H1 (cell line): ENCODE results near the gene CAMK2G. TPM values are rescaled to one million over a fixed set of nuclear protein-coding genes. Genes with fewer than 3 reads are reported as not detected.

ENCODE experiments used
- CTCF ChIA-PET: fragments of 300-600 bp; sonication (Branson Sonifier 250); formaldehyde crosslinking; loops from one replicate; lab custom pipeline; 2021; ENCODE audit not compliant: partially characterized antibody; lab: Charles Lee
- POLR2A ChIA-PET: fragments of 300-600 bp; sonication (Branson Sonifier 250); formaldehyde crosslinking; loops from one replicate; lab custom pipeline; 2021; ENCODE audit warnings: inconsistent platforms; ENCODE audit not compliant: partially characterized antibody; lab: Charles Lee
- DNase-seq, 2 experiments: peaks; one replicate each; pipeline versions ENCODE4 v3.0.0 to v3.0.0-alpha.2; 2010 to 2022; ENCODE audit warnings: low spot score in 2 of 2, low read depth in 1 of 2, mixed read lengths in 1 of 2
- FAIRE-seq: peaks from 2 replicates; lab custom pipeline; 2011; peaks lifted over from hg19 to GRCh38; lab: Jason Lieb, UNC
- H2AFZ ChIP-seq: 2 replicates; pipeline ENCODE4 v1.8.1; 2012; ENCODE audit warnings: low read length, inconsistent platforms
- H2AK5ac ChIP-seq: 2 replicates; pipeline ENCODE4 v1.6.1; 2013; ENCODE audit warnings: low read depth, low read length
- H2BK120ac ChIP-seq: replicated peaks from 2 replicates; pipeline ENCODE3; 2013; ENCODE audit warnings: low read depth, low read length, inconsistent platforms
- H2BK12ac ChIP-seq: 2 replicates; pipeline ENCODE4 v1.6.1; 2013; ENCODE audit warnings: low read depth, low read length
- H2BK15ac ChIP-seq: 2 replicates; pipeline ENCODE4 v1.6.1; 2013; ENCODE audit warnings: low read length
- H2BK20ac ChIP-seq: 2 replicates; pipeline ENCODE4 v1.6.1; 2013; ENCODE audit warnings: low read length
- H2BK5ac ChIP-seq: 2 replicates; pipeline ENCODE4 v1.6.1; 2013; ENCODE audit warnings: low read depth, low read length
- H3K14ac ChIP-seq: 2 replicates; pipeline ENCODE4 v1.6.1; 2013; ENCODE audit warnings: inconsistent platforms; ENCODE audit not compliant: insufficient read length
- H3K18ac ChIP-seq: 2 replicates; pipeline ENCODE4 v1.6.1; 2013; ENCODE audit warnings: low read length; ENCODE audit errors: extremely low read depth
- H3K23ac ChIP-seq: 2 replicates; pipeline ENCODE4 v1.6.1; 2013; ENCODE audit warnings: inconsistent platforms; ENCODE audit not compliant: insufficient read length
- H3K23me2 ChIP-seq: 2 replicates; pipeline ENCODE4 v1.6.1; 2013; ENCODE audit warnings: low read depth, low read length
- H3K27ac ChIP-seq: 2 replicates; pipeline ENCODE4 v1.6.1; 2011; ENCODE audit warnings: low read depth, low read length, inconsistent platforms
- H3K27me3 ChIP-seq, 4 experiments: replicated peaks in 1 of 4; 1 replicate in 1 of 4; 2 replicates in 3 of 4; pipeline versions ENCODE4 v1.6.1 to v1.8.1; 2011 to 2013; ENCODE audit warnings: low read length in 3 of 4, mild to moderate bottlenecking in 3 of 4, inconsistent platforms in 2 of 4, mixed read lengths in 2 of 4, moderate library complexity in 1 of 4; ENCODE audit not compliant: control insufficient read depth in 3 of 4, insufficient read depth in 3 of 4; ENCODE audit errors: extremely low read depth in 1 of 4
- H3K36me3 ChIP-seq, 4 experiments: 2 replicates each; pipeline versions ENCODE4 v1.6.1 to v1.8.1; 2011 to 2013; ENCODE audit warnings: mild to moderate bottlenecking in 4 of 4, low read length in 3 of 4, moderate library complexity in 2 of 4, control low read depth in 1 of 4, inconsistent platforms in 1 of 4; ENCODE audit not compliant: insufficient read depth in 4 of 4, control insufficient read depth in 2 of 4
- H3K4ac ChIP-seq: replicated peaks from 2 replicates; pipeline ENCODE3; 2013; ENCODE audit warnings: low read length, low read depth, mixed read lengths, inconsistent platforms; ENCODE audit not compliant: insufficient read length
- H3K4me1 ChIP-seq, 4 experiments: replicated peaks in 1 of 4; 1 replicate in 1 of 4; 2 replicates in 3 of 4; pipeline versions ENCODE4 v1.6.1 to v1.8.1; 2011 to 2013; ENCODE audit warnings: low read length in 3 of 4, inconsistent platforms in 2 of 4, mixed read lengths in 1 of 4; ENCODE audit not compliant: insufficient read depth in 4 of 4, control insufficient read depth in 3 of 4
- H3K4me2 ChIP-seq, 2 experiments: 2 replicates each; pipeline versions ENCODE4 v1.6.1 to v1.8.1; 2011 to 2013; ENCODE audit warnings: low read depth in 2 of 2, low read length in 2 of 2, control low read depth in 1 of 2, inconsistent platforms in 1 of 2, mild to moderate bottlenecking in 1 of 2; ENCODE audit not compliant: insufficient read depth in 1 of 2
- H3K4me3 ChIP-seq, 4 experiments: fragments of 200-600, 300-600 bp in 1 of 4; sonication (generic), shearing (Covaris generic), sonication (Bioruptor Twin) in 1 of 4; 2 replicates each; pipeline versions ENCODE4 v1.5.1 to v1.8.1; 2011 to 2016; ENCODE audit warnings: low read length in 4 of 4, low read depth in 3 of 4, control low read depth in 2 of 4, inconsistent platforms in 2 of 4, mild to moderate bottlenecking in 2 of 4, mixed read lengths in 1 of 4, moderate library complexity in 1 of 4; ENCODE audit not compliant: insufficient read depth in 2 of 4; ENCODE audit errors: extremely low read depth in 1 of 4
- H3K56ac ChIP-seq: replicated peaks from 2 replicates; pipeline ENCODE3; 2013; ENCODE audit warnings: low read depth, mild to moderate bottlenecking, mixed read lengths, low read length, inconsistent platforms; ENCODE audit not compliant: insufficient read length
- H3K79me1 ChIP-seq: 2 replicates; pipeline ENCODE4 v1.6.1; 2013; ENCODE audit warnings: low read depth, low read length, control low read depth
- H3K79me2 ChIP-seq, 2 experiments: 2 replicates each; pipeline versions ENCODE4 v1.6.1 to v1.8.1; 2012 to 2013; ENCODE audit warnings: low read length in 2 of 2, mild to moderate bottlenecking in 2 of 2, inconsistent platforms in 1 of 2; ENCODE audit not compliant: insufficient read depth in 2 of 2, control insufficient read depth in 1 of 2
- H3K9ac ChIP-seq, 4 experiments: replicated peaks in 1 of 4; 1 replicate in 1 of 4; 2 replicates in 3 of 4; pipeline versions ENCODE4 v1.6.1 to v1.8.1; 2011 to 2013; ENCODE audit warnings: low read depth in 3 of 4, low read length in 3 of 4, control low read depth in 2 of 4, mild to moderate bottlenecking in 2 of 4, moderate library complexity in 2 of 4, inconsistent platforms in 1 of 4; ENCODE audit errors: extremely low read depth in 1 of 4
- H3K9me3 ChIP-seq, 2 experiments: 2 replicates each; pipeline versions ENCODE4 v1.6.1 to v1.8.1; 2012 to 2013; ENCODE audit warnings: mild to moderate bottlenecking in 2 of 2, moderate library complexity in 2 of 2, control low read depth in 1 of 2, inconsistent platforms in 1 of 2, low read depth in 1 of 2, low read length in 1 of 2, mixed read lengths in 1 of 2; ENCODE audit not compliant: insufficient read depth in 2 of 2
- H4K20me1 ChIP-seq, 2 experiments: replicated peaks in 1 of 2; 2 replicates each; pipeline versions ENCODE3 to v1.8.1; 2011 to 2013; ENCODE audit warnings: inconsistent platforms in 2 of 2, low read length in 2 of 2, mild to moderate bottlenecking in 1 of 2; ENCODE audit not compliant: insufficient read depth in 2 of 2, control insufficient read depth in 1 of 2
- H4K5ac ChIP-seq: 2 replicates; pipeline ENCODE4 v1.6.1; 2013; ENCODE audit warnings: low read length, low read depth, mixed read lengths, inconsistent platforms; ENCODE audit not compliant: insufficient read length
- H4K8ac ChIP-seq: 2 replicates; pipeline ENCODE4 v1.8.0; 2013; ENCODE audit warnings: mild to moderate bottlenecking, moderate library complexity, low read length, inconsistent platforms; ENCODE audit not compliant: insufficient read depth; ENCODE audit errors: extremely low read depth
- H4K91ac ChIP-seq: replicated peaks from 2 replicates; pipeline ENCODE3; 2013; ENCODE audit warnings: low read length, mixed read lengths, inconsistent platforms; ENCODE audit not compliant: insufficient read length
- CBX8 ChIP-seq: fragments of 300-800, 300-1000 bp; sonication (generic); IDR thresholded peaks from 2 replicates; pipeline ENCODE4 v1.7.1; 2016; ENCODE audit warnings: low read depth, low read length, borderline replicate concordance
- CEBPB ChIP-seq: IDR thresholded peaks from 2 replicates; pipeline ENCODE4 v1.6.1; 2012; ENCODE audit warnings: low read depth, low read length
- CHD1 ChIP-seq: IDR thresholded peaks from 2 replicates; pipeline ENCODE4 v1.6.1; 2012; ENCODE audit warnings: low read depth, low read length, improper control_type of control experiment
- CTBP2 ChIP-seq: IDR thresholded peaks from 2 replicates; pipeline ENCODE4 v1.7.0; 2011; ENCODE audit warnings: borderline replicate concordance, mild to moderate bottlenecking, moderate library complexity, mixed read lengths, low read length; ENCODE audit not compliant: insufficient read depth, insufficient read length
- HDAC6 ChIP-seq: IDR thresholded peaks from one replicate; pipeline ENCODE4 v1.7.1; 2012; ENCODE audit warnings: low read depth, mild to moderate bottlenecking, inconsistent platforms, low read length, moderate library complexity
- KDM1A ChIP-seq: fragments of 200-600, 300-600 bp; sonication (generic); IDR thresholded peaks from 2 replicates; pipeline ENCODE4 v1.7.1; 2016; ENCODE audit warnings: mild to moderate bottlenecking, low read length, borderline replicate concordance
- MAFK ChIP-seq: IDR thresholded peaks from 2 replicates; pipeline ENCODE4 v1.6.1; 2012; ENCODE audit warnings: low read depth, mild to moderate bottlenecking, improper control_type of control experiment, low read length
- NRF1 ChIP-seq: IDR thresholded peaks from 2 replicates; pipeline ENCODE4 v1.6.1; 2011; ENCODE audit warnings: mild to moderate bottlenecking, low read depth, low read length, improper control_type of control experiment
- RBBP5 ChIP-seq: IDR thresholded peaks from 2 replicates; pipeline ENCODE4 v1.7.1; 2012; ENCODE audit warnings: low read depth, mild to moderate bottlenecking, inconsistent platforms, low read length, moderate library complexity, borderline replicate concordance
- RFX5 ChIP-seq: IDR thresholded peaks from 2 replicates; pipeline ENCODE4 v1.6.1; 2011; ENCODE audit warnings: low read depth, low read length, improper control_type of control experiment, borderline replicate concordance
- SIRT6 ChIP-seq: IDR thresholded peaks from one replicate; pipeline ENCODE4 v1.7.1; 2012; ENCODE audit warnings: low read length, inconsistent platforms
- TEAD4 ChIP-seq: IDR thresholded peaks from 2 replicates; pipeline ENCODE4 v1.6.1; 2012; ENCODE audit warnings: low read depth, low read length, inconsistent platforms, mixed read lengths
- YY1 ChIP-seq: IDR thresholded peaks from 2 replicates; pipeline ENCODE4 v1.6.1; 2011; ENCODE audit warnings: low read depth, mild to moderate bottlenecking, low read length
- WGBS, 2 experiments: shearing (Covaris generic) in 1 of 2; methylation state at CpG; one replicate each; pipeline versions ENCODE4 v1.1.6 to v1.1.7; 2013 to 2015; ENCODE audit warnings: low lambda C conversion rate in 2 of 2, mixed read lengths in 2 of 2, inconsistent platforms in 1 of 2, low coverage in 1 of 2, missing lambda C conversion rate in 1 of 2; ENCODE audit not compliant: insufficient replicate concordance in 2 of 2, insufficient coverage in 1 of 2, insufficient read length in 1 of 2; ENCODE audit errors: extremely low coverage in 1 of 2, missing lambda C conversion rate in 1 of 2; 5-methylcytosine and 5-hydroxymethylcytosine counted together
- polyA plus RNA-seq, 7 experiments: library from polyadenylated mRNA; depleted of rRNA in 3 of 7; stranded (reverse) in 5 of 7; unstranded in 2 of 7; fragments of >200 nt in 5 of 7; fragments of 200-250 nt in 2 of 7; gene quantifications; 1 replicate in 5 of 7; 2 replicates in 1 of 7; 4 replicates in 1 of 7; pipeline versions ENCODE4 v1.2.1 to v1.2.3, GENCODE V29; 2011 to 2013; ENCODE audit warnings: missing spikeins in 2 of 7, mixed read lengths in 2 of 7
- total RNA-seq: library from RNA; stranded (reverse); fragmentation: NEBNext Ultra II Directional; extraction: Animal tissue kit (Norgen Biotek cat#: 25700); gene quantifications from 2 replicates; pipeline ENCODE4 v1.2.1, GENCODE V29; 2021
- TF ChIP-seq, protein P1 (sequence below): IDR thresholded peaks from 2 replicates; pipeline ENCODE4 v1.6.1; 2012; ENCODE audit warnings: inconsistent platforms

The CAMK2G gene
- total and polyA plus RNA-seq, 2 of the 8 experiments (the other 6 are each of a cell fraction or from before 2014, with no cell fraction given): 28.9 to 31.7 TPM

GRCh38 chr10:73914036-73914435 is 39.7 kb upstream of the CAMK2G start:
- Histone ChIP-seq H4K91ac (peak overlapping the region; percentile 77), H3K14ac (no peak overlapping the region), H2BK15ac (no peak overlapping the region), H3K9ac (no peak overlapping the region), H2BK20ac (peak overlapping the region; percentile 24), H3K9me3 (no peaks in the 10 kb centered on the region), H3K4me1 (peaks cover 3 to 26% (median 20%) of the 10 kb centered on the region in 4 experiments), H3K27ac (0 out of 2 replicates have a peak overlapping the region, but pooled peaks have one; percentile 38), H3K79me1 (no peaks in the 10 kb centered on the region), H3K23ac (no peak overlapping the region), H3K4ac (peak overlapping the region; percentile 81), H3K4me3 (no peak overlapping the region), H4K8ac (no peak overlapping the region), H2AFZ (no peak overlapping the region), H3K56ac (no peak overlapping the region), H3K23me2 (peaks cover 12% of the 10 kb centered on the region; the same call in 1 of the 2 replicates), H2BK12ac (peak overlapping the region; percentile 53; the same call in 1 of the 2 replicates), H3K27me3 (peaks cover 3 to 19% (median 12%) of the 10 kb centered on the region in 4 experiments; a peak in 6 of 7 replicates), H3K4me2 (peak overlapping the region in 1 of 2 experiments; percentile 44; a peak in 2 of 4 replicates), H2AK5ac (peak overlapping the region; percentile 18; the same call in 1 of the 2 replicates), H3K79me2 (no peaks in the 10 kb centered on the region), H3K36me3 (no peaks in the 10 kb centered on the region), H2BK5ac (peak overlapping the region; percentile 63; the same call in 1 of the 2 replicates), H3K18ac (peak overlapping the region; percentile 55; the same call in 1 of the 2 replicates), H2BK120ac (peak overlapping the region; percentile 69), H4K5ac (no peak overlapping the region), H4K20me1 (no peaks in the 10 kb centered on the region)
- no peak for FAIRE-seq
- ChIA-PET POLR2A (interaction anchor here (0.7 to 1.6 kb wide), 10 partner anchors 10 to 85 kb away, joined by 3 to 7 read pairs (median 4); no protein-coding TSS in a partner anchor), CTCF (interaction anchor here (0.9 to 4.5 kb wide), 7 partner anchors 17 to 167 kb away, joined by 3 to 32 read pairs (median 3); no protein-coding TSS in a partner anchor)
- DNase-seq: no peak
- 77% methylated on average over 10 of the region's 10 CpGs; no CpG with 5 or more reads in 1 of the 2 experiments for WGBS, 2 experiments
- TF ChIP-seq NRF1 (no peak), CBX8 (no peak), TEAD4 (no peak), CEBPB (no peak), KDM1A (no peak), CHD1 (no peak), MAFK (no peak), SIRT6 (no peak), RBBP5 (no peak), RFX5 (no peak), YY1 (no peak), HDAC6 (no peak), CTBP2 (no peak)
- TF ChIP-seq, protein P1, sequence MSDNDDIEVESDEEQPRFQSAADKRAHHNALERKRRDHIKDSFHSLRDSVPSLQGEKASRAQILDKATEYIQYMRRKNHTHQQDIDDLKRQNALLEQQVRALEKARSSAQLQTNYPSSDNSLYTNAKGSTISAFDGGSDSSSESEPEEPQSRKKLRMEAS: no peak
